GM18505 (cell line): ENCODE data around the gene CD7.

Experiments used
- ATAC-seq: cut with Tn5 transposase; IDR thresholded peaks from one replicate; pipeline ENCODE4 v1.9.1; 2021; ENCODE audit not compliant: unreplicated experiment
- POLR2A ChIP-seq: IDR thresholded peaks from 4 replicates; pipeline ENCODE4 v1.6.1; 2011; ENCODE audit warnings: borderline replicate concordance; ENCODE audit not compliant: insufficient read depth, insufficient read length; ENCODE audit errors: extremely low read depth

The CD7 gene

DNA sequence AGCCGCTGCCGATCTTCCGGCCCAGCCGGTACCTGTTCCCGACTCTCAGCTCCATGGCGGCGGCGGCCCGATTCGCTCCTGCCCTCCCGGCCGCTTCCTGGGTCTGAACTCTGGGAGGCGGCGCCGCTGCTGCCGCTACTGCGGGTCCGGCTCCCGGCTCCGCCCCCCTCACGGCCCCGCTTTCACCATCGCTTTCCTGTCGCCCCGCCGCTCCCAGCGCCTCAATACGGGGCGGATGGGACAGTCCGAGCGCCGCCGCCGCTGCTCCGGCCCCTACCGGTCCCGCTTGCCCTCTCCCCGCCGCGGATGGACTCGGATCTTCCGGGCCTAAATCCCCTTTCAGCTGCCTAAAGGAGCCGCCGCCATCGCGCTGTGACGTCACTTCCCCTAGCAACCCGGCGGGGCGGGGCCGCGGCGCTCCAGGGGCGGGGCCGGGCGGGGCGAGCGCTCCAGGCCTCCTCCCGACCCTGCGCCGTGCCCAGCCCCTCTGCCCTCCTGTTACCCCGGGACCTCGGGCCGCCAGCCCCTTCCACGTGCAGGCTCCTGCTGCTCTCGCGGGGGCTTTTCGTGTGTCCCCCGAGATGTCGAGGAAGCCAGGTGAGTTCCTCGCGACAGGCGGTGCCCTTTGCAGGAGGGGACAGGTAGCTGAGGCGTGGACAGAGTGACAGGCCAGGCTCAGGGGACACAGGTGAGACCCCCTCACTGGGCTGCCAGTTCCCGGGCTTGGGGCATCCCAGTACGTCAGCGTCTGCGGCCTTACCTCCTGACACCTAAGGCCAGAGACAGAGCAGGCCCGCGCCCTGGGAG, 43.9 kb downstream of the CD7 start, which contains the start of gene CSNK1D:
Gene CSNK1D (minus strand): TSS at position 374 of the 807 bp plus-strand sequence. CDS start 319 bp downstream, at position 55.
- TF ChIP-seq POLR2A: peak; percentile 80
- peak; percentile 76 for ATAC-seq

- no peak for TF ChIP-seq POLR2A
- no peak for ATAC-seq
These were observed 44.7 kb downstream of the CD7 start for GRCh38 chr17:82272495-82273326.

- ATAC-seq: no peak
- TF ChIP-seq POLR2A: no peak
These were observed 46.0 kb downstream of the CD7 start for GRCh38 chr17:82271401-82271800.

DNA sequence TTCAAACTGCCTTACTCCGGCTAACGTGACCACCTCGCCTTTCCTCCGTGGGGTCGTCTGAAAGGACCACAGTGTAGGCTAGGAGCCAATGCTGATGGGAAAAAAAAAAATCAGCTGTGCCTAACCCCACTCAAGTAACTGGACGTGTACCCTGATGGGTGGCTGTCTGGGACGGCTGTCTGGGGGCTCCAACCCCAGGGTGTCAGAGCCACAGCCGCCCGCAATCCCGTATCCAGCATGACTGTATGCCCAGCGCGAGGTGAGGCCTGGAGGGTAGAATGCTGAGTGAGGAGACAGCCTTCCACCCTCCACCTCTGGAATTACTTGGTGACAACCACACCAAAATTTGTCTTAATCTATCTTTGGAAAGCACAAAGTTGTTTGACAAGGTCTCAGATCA, 46.8 kb downstream of the CD7 start:
- ATAC-seq: no peak
- TF ChIP-seq POLR2A: no peak

DNA sequence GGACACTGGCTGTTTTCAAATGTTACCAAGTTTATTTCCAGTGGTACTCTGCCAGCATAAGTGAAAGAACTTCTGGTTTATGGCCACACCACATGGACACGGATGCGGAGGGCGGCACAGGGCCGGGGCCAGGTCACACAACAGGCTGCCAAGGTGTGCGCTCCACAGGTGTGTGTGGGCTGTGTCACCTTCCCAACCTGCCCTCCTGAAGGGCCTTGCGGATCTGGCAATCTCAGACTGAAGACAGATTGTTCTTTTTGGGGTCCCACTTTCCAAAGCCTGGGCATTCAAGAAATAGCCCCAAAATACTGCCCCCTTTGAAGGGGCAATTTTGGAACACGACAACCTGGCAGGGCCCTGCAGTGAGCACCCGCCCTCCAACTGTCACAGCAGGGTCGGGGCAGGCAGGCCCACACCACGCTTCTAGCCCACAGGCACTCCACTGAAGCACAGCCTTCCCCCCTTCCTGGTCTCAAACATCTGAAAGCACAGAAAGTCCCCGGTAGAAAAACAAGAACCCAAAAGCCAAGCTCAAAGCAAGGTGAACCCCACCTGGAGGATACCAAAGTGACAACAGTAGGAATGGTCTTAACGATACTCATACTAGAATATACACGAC, 47.4 kb downstream of the CD7 start:
- no peak for TF ChIP-seq POLR2A
- ATAC-seq: no peak

DNA sequence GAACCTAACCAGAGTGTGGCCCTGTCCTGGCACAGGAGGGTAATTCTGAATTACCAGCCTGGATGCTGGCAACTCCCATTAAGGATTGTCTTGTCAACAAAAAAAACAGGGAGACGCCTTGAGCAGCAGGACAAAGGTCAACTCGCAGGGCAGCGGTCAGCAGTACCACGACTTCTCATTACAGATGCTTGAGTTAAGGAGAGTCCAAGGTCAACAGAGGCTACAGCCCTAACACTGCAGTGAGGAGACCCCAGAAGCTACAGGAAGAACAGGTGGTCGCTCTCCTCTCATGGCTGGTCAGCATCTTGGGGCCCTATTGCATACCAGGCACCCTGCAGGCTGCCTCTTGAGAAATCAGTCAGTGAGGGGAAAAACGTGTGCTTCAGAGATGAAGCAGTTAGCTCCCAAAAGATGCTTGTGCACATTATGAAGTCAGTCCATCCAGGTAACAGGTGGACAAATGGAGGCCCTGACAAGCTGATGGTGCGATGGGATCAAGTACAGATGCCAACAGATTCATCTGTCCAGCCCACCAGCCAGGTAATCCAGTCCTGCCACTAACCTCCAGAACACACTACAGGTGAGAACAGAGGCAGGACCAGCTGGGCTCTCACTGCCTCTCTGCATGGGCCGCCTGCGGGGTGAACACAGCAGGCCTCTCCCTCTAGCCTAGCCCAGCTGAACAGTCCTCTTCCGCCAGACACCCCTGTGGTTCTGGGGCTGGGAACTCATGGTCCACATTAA, 48.1 kb downstream of the CD7 start:
- TF ChIP-seq POLR2A: no peak
- ATAC-seq: no peak

- no peak for ATAC-seq
- TF ChIP-seq POLR2A: no peak
These were observed 49.6 kb downstream of the CD7 start for GRCh38 chr17:82267575-82268379.

DNA sequence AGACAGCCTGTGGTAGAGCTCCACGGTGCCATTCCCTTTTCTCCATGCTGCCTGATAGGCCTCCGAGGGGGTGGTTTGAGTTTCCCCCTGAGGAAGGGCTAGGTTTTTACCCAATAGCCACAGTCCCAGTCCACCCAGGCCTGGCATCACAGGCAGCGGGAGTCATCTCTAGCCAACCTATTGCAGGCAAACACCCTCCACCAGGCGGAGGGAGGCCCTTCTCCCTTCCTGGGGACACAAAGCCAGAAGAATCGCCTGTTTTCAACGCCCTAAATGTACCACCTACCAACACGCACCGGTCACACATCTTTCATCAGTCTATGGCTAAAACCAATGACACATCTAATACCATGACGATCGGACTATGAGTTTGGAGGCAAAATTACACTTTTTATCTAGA, 51.3 kb downstream of the CD7 start:
- TF ChIP-seq POLR2A: no peak
- ATAC-seq: no peak
